Measurements from ENCODE around the gene AATF.
"Not testable (repeated sequence)": the region's sequence is repeated elsewhere in the genome, so short reads cannot be mapped to it uniquely, and the experiment has no call there.

AATF gene

DNA sequence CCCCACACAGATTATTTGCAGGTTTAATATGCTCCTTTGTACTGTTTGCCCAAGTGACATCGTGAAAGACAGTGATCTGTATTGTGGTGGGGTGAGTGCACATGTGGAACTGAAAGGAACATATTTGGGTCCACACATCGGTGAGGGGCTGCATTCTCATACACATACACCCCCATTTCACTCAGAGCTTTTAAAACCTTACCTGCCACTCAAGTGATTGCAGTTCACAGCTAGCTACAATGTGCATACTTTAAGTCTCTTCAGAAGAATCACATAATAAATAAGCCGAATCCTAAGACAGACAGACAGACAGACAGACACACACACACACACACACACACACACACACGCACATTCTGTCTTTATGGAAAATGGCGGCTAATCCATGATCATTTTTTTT lies 102.6 kb downstream of the AATF start:
- no peak for DNase-seq

GRCh38 chr17:37051833-37052232 lies 103.1 kb downstream of the AATF start:
- no peak for DNase-seq

- no peak for DNase-seq
These were observed 103.7 kb downstream of the AATF start for GRCh38 chr17:37052450-37052849.

DNA sequence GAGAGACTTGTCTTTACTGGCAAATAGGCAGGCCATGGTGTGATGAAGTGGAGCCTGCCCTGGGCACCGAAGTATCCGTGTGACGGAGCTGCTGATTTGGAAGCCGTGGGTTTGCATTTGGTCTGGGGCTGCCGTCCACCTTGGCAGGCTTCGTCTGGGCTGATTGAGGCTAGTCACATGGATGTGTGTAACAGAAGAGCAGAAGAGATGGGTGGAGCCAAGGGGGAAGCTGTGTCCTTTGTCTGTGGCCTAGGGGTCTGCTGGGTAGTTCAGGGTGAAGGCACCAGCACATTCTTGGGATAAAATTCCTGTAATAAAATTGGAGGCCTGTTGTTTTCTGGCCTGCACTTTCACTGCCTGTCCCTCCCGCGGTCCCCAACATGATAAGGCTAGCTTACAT lies 106.1 kb downstream of the AATF start:
- no peak for DNase-seq

GRCh38 chr17:37056622-37057021 lies 107.9 kb downstream of the AATF start:
- no peak for DNase-seq

- no peak for DNase-seq
These were observed 110.7 kb downstream of the AATF start for GRCh38 chr17:37059493-37059892.

GRCh38 chr17:37060094-37060493 lies 111.3 kb downstream of the AATF start:
- DNase-seq = no peak

DNA sequence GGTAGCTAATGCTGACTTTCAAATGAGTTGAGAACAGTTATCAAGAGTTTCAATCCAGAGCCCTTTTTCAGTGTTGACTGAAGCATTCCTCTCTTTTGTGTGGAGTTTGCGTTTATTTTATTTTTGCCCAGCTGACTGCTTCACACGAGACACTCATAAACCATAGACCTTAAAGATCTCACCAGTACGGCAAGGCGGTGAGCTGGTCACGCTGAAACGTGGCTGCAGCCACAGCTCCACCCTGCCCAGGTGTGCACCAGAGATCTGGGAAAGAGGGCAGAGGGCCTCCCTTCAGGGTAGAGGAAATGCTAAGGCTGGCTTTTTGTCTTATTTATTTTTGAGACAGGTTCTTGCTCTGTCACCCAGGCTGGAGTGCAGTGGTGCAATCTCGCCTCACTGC lies 112.2 kb downstream of the AATF start:
- DNase-seq = no peak

GRCh38 chr17:37062021-37062420 lies 113.3 kb downstream of the AATF start:
- DNase-seq = no peak

- no peak for DNase-seq
These were observed 115.5 kb downstream of the AATF start for GRCh38 chr17:37064206-37064605.

GRCh38 chr17:37064956-37065355 lies 116.2 kb downstream of the AATF start:
- DNase-seq = no peak

DNA sequence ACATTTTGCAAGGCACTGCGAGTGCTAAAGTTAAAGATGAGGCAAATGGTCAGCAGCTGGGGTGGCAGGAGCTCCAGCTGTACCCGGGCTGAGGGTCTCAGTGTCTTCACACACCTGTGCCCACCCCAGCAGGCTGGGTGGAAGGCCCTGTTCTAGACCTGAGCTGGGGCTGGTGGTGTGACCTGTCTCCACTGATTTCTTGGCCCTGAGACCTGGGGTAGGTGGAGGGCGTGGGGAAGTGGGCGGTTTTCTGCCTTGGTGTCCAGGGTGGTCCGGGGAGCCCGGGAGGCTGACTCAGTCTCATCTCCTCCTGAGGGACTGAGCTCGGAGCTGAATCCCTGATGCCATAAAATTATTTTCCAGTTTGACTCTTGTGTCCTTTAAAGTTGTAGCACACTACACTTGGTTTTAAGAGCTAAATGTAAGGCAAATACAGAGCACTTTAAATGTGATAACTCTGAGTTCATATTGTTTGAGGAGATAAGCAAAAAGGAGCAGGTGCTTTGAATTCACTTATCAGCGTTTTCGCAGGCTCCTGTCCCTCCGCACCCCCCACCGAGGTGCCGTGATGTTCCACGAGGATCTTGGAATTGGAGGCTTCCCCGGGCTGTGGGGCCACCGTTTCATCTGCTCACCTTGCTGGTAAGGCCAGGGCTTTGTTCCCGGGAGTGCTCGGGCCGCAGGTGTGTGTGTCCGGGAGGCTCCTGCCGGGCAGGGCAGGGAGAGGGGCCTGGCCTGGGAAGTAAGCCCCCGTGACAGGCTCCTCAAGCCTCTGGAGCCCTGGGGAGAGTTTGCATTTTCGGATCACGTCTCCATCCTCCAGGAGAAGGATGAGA lies 117.0 kb downstream of the AATF start:
- no peak for DNase-seq

- DNase-seq = no peak
These were observed 117.8 kb downstream of the AATF start for GRCh38 chr17:37066322-37067255.

DNA sequence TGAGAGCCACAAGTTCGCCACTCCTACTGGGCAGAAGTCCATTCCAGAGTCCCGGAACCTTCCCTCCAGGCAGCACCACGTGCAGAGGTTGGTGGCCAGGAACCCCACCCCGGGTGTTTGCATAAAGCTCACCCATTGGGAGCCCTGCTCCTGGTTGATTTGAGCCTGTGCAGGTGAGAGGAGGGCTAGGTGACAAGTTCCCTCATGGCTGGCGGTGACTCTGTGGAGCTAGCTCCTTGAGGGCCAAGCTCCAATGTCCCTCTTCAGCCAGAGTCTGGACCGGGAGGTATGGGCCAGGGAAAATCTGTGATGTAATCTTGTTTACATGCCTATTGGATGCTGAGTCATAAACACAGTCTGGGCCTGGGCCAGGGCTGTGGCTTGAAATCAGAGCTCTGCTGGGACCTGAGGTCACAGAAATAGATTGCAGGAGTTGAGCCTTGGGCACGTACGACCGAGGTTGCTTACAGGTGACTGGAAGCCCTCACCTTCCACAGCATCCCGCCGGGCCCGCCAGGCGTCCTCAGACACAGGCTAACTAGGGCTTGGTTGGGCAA lies 118.9 kb downstream of the AATF start:
- peak; percentile 21 for DNase-seq

GRCh38 chr17:37068266-37068665 lies 119.5 kb downstream of the AATF start:
- DNase-seq = no peak

GRCh38 chr17:37069087-37069486 lies 120.3 kb downstream of the AATF start:
- no peak for DNase-seq

DNA sequence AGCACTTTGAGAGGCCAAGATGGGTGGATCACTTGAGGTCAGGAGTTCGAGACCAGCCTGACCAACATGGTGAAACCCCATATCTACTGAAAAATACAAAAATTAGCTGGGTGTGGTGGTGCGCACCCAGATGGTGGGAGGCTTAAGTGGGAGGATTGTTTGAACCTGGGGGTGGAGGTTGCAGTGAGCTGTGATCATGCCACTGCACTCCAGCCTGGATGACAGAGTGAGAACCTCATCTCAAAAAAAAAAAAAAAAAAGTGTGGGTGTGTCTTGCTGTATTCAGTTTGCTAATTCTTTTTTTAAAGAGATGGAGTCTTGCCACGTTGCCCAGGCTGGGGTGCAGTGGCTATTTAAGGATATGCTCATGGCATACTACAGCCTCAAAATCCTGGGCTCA lies 124.7 kb downstream of the AATF start:
- not testable (repeated sequence) for DNase-seq

GRCh38 chr17:37079065-37079708 lies 130.4 kb downstream of the AATF start:
- no peak for DNase-seq

DNA sequence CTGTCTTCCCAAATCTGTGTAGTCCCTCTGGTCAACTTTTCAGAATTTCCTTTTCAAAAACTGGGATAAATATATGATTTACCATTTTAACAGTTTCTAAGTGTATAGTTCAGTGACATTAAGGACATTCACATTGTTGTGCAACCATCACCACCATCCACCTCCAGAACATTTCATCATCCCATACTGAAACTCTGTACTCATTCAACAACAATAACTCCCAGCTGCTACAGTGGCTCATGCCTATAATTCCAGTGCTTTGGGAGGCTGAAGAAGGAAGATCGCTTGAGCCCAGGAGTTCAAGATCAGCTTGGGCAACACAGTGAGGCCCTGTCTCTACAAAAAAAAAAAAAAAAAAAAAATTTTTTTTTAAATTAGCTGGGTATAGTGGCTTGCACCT lies 131.0 kb downstream of the AATF start:
- no peak for DNase-seq

GRCh38 chr17:37081287-37081686 lies 132.5 kb downstream of the AATF start:
- no peak for DNase-seq

DNA sequence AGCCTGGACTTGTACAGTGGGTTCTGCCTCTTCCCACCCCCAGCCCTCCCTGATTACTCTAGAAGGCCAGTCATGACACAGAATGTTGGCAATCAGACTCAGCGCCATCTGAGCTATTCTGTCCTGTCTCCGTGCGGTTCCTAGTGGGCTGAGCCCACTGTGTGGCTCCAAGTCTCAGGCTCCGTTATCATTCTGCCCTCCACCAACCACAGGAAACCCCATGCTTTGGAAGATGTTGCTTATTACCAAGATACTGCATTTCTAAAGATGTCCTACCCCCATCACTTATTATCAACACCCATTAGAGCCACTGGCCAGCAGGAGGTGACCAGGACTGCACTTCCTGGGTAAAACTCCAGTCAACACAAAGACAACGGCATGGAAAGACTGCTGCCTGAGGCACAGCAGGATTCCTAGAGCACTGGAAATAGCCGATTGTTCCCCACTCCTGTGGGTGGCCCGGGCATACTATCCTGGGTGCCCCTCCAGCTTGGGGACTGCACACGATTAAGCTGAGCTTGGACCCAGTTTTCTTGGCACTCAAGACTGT lies 133.6 kb downstream of the AATF start:
- DNase-seq = no peak

- DNase-seq = no peak
These were observed 134.2 kb downstream of the AATF start for GRCh38 chr17:37082985-37083384.

DNA sequence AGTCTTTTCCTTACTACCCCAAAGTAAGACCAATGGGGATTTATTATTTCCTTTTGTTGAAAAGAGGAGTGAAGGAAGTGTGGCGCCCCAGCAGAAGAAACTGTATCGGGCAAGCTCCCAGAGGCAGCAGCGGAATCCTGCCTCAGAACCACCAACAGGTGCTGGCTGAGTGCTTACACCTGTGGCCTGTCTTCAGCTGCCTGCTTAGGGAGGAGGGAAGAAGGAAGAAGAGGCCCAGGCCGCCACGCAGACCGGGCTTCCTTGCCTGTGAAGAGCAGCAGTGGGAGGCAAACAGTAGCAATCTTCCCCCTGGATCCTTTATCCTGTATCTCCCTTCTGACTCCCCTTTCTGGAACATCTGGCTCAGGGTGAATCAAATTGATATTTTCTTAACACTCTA lies 134.7 kb downstream of the AATF start:
- DNase-seq = no peak
